Adipocyte (in vitro differentiated cells): ENCODE measurements around the gene WNT7B.

Experiments used
- DNase-seq: peaks from one replicate; pipeline ENCODE4 v3.0.0-alpha.2; 2015; ENCODE audit warnings: low read depth
- H3K27me3 ChIP-seq: replicated peaks from 2 replicates; pipeline ENCODE4 v1.7.0; 2013; ENCODE audit warnings: mild to moderate bottlenecking, low read length, moderate library complexity; ENCODE audit not compliant: control insufficient read depth, insufficient read depth
- H3K36me3 ChIP-seq: 2 replicates; pipeline ENCODE4 v1.7.0; 2013; ENCODE audit warnings: low read length, mild to moderate bottlenecking, moderate library complexity; ENCODE audit not compliant: control insufficient read depth, insufficient read depth, severe bottlenecking
- H3K4me1 ChIP-seq: 2 replicates; pipeline ENCODE4 v1.7.0; 2013; ENCODE audit warnings: mild to moderate bottlenecking, low read length, moderate library complexity; ENCODE audit not compliant: control insufficient read depth, insufficient read depth
- H3K4me3 ChIP-seq: 2 replicates; pipeline ENCODE4 v1.7.0; 2013; ENCODE audit warnings: mild to moderate bottlenecking, low read length, moderate library complexity
- H3K9ac ChIP-seq: 2 replicates; pipeline ENCODE4 v1.7.0; 2013; ENCODE audit warnings: mild to moderate bottlenecking, low read length, moderate library complexity
- H3K9me3 ChIP-seq: 2 replicates; pipeline ENCODE4 v1.7.0; 2013; ENCODE audit warnings: mild to moderate bottlenecking, low read length, moderate library complexity; ENCODE audit not compliant: control insufficient read depth

WNT7B gene

DNA sequence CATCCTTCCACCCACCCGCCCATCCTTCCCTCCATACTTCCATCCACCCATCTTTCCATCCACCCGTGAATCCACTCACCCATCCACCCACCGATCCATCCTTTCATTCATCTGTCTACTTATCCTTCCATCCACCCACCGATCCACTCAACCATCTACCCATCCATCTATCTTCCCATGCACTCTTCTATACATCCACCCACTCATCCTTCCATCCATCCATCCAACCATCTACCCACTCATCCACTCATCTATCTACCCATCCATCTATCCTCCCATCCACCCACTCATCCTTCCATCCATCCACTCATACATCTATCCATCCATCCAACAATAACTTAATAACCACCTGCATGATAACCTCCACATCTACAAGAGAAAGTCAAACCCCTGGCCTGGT lies 47.3 kb downstream of the WNT7B start:
- Histone ChIP-seq H3K9me3 (no peaks in the 10 kb centered on the region), H3K4me1 (peaks cover under 1% of the 10 kb centered on the region), H3K9ac (no peak overlapping the region), H3K36me3 (no peaks in the 10 kb centered on the region), H3K27me3 (peaks cover 50% of the 10 kb centered on the region), H3K4me3 (no peak overlapping the region)
- no peak for DNase-seq

- Histone ChIP-seq H3K36me3 (no peaks in the 10 kb centered on the region), H3K9ac (no peak overlapping the region), H3K4me1 (no peaks in the 10 kb centered on the region), H3K4me3 (no peak overlapping the region), H3K9me3 (no peaks in the 10 kb centered on the region), H3K27me3 (peaks cover 48% of the 10 kb centered on the region)
- no peak for DNase-seq
Measured at GRCh38 chr22:45928726-45929368, 48.1 kb downstream of the WNT7B start.

DNA sequence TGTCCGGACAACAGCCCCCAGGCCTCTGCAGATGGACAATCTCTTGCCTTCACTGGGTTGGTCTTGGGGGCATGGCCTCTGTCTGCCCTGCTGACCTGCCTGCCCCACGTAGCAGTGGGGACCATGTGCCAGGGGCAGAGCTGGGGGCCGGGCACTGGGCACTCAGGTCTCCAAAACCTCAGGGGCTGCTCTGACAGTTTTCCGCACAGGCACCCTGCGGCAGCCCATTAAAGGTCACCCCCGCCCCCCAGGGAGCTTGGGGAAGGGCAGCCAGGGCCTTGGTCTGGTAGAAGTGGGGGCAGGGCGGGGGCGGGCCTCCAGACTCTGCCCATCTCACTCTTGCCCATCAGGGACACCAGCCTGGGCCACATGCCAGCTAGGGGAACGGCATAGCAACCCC lies 49.9 kb downstream of the WNT7B start:
- Histone ChIP-seq H3K4me1 (no peaks in the 10 kb centered on the region), H3K4me3 (no peak overlapping the region), H3K27me3 (peaks cover 38% of the 10 kb centered on the region), H3K9ac (no peak overlapping the region), H3K36me3 (no peaks in the 10 kb centered on the region), H3K9me3 (no peaks in the 10 kb centered on the region)
- DNase-seq: no peak

- H3K9ac ChIP-seq: no peak overlapping the region
Measured at GRCh38 chr22:45926433-45926832, 50.5 kb downstream of the WNT7B start.

GRCh38 chr22:45925811-45926351 lies 51.1 kb downstream of the WNT7B start:
- Histone ChIP-seq H3K9ac (no peak overlapping the region), H3K9me3 (no peaks in the 10 kb centered on the region), H3K27me3 (peaks cover 36% of the 10 kb centered on the region), H3K4me3 (no peak overlapping the region), H3K36me3 (no peaks in the 10 kb centered on the region), H3K4me1 (no peaks in the 10 kb centered on the region)
- no peak for DNase-seq

More at GRCh38 chr22:45926433-45926832, 50.5 kb downstream of the WNT7B start:
- Histone ChIP-seq H3K36me3 (no peaks in the 10 kb centered on the region), H3K9me3 (no peaks in the 10 kb centered on the region), H3K4me3 (no peak overlapping the region), H3K4me1 (no peaks in the 10 kb centered on the region), H3K27me3 (peaks cover 33% of the 10 kb centered on the region)
- DNase-seq: no peak

GRCh38 chr22:45923835-45924234 lies 53.1 kb downstream of the WNT7B start:
- Histone ChIP-seq H3K9ac (no peak overlapping the region), H3K4me3 (no peak overlapping the region)
- no peak for DNase-seq

DNA sequence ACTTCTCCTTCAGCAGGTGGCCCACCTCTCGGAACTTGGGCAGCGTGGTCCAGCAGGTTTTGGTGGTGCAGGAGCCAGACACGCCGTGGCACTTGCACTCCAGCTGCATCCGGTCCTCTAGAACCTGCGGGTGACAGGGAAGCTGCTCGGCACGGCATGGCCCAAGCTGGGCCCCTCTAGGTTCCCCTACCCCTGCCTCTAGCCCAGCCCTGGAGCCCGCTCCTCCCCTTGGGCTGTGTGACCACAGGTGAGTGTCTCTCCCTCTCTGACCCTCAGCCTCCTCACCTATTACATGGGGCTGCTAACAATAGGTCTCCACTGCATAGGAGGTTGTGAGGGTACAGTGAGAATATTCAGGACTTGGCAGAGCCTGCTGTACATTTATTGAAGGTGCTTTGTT lies 53.8 kb downstream of the WNT7B start:
- H3K27me3 ChIP-seq: peaks cover 27% of the 10 kb centered on the region
- H3K9me3 ChIP-seq: no peaks in the 10 kb centered on the region
- no peak overlapping the region for H3K9ac ChIP-seq
- DNase-seq: no peak
- H3K4me1 ChIP-seq: no peaks in the 10 kb centered on the region
- no peak overlapping the region for H3K4me3 ChIP-seq
- no peaks in the 10 kb centered on the region for H3K36me3 ChIP-seq

More at GRCh38 chr22:45923835-45924234, 53.1 kb downstream of the WNT7B start:
- no peaks in the 10 kb centered on the region for H3K9me3 ChIP-seq
- H3K4me1 ChIP-seq: no peaks in the 10 kb centered on the region
- H3K36me3 ChIP-seq: no peaks in the 10 kb centered on the region
- peaks cover 27% of the 10 kb centered on the region for H3K27me3 ChIP-seq

DNA sequence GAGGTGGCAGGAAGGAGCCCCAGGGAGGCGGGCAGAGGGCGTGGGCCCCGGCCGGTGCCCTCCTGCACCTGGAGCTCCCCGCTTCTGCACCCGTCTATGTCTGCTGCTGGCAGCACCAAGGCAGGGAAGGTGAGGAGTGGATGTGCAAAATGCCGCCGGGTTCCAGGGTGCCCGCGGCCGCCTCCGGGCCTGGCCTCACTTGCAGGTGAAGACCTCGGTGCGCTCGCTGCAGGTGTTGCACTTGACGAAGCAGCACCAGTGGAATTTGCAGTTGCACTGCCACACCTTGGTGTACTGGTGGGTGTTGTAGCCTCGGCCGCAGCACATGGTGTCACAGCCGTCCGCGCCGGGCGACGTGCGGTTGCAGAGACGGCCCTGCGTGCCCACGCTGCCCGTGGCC lies 54.3 kb downstream of the WNT7B start:
- no peaks in the 10 kb centered on the region for H3K9me3 ChIP-seq
- H3K4me3 ChIP-seq: no peak overlapping the region
- H3K27me3 ChIP-seq: peaks cover 29% of the 10 kb centered on the region
- H3K36me3 ChIP-seq: no peaks in the 10 kb centered on the region
- no peak for DNase-seq
- H3K9ac ChIP-seq: no peak overlapping the region
- H3K4me1 ChIP-seq: no peaks in the 10 kb centered on the region

DNA sequence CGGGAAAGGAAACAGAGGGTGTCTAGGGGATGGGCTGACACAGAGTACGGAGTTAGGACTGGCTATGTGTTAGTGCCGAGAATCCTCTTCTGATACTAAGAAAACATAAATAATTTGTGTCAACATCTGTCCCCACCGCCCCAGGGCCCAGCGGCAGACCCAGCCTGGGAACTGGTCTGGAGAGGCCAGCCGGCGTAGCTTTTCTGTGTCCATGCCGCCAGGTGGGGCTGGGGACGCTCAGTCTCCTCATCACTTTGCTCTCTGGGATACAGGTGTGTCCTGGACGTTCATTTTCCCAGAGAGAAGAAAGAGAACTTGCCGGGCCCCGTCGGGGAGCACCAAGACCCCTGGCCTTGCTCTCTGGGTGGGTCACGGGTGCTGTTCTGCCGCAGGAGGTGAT lies 54.7 kb downstream of the WNT7B start:
- DNase-seq: no peak
- Histone ChIP-seq H3K4me3 (no peak overlapping the region), H3K36me3 (no peaks in the 10 kb centered on the region), H3K9me3 (no peaks in the 10 kb centered on the region), H3K4me1 (no peaks in the 10 kb centered on the region), H3K9ac (no peak overlapping the region), H3K27me3 (peaks cover 33% of the 10 kb centered on the region)

- Histone ChIP-seq H3K27me3 (peaks cover 42% of the 10 kb centered on the region), H3K9me3 (peaks cover 3% of the 10 kb centered on the region), H3K4me1 (no peaks in the 10 kb centered on the region), H3K4me3 (no peak overlapping the region), H3K9ac (no peak overlapping the region), H3K36me3 (no peaks in the 10 kb centered on the region)
- no peak for DNase-seq
Measured at GRCh38 chr22:45919504-45920286, 57.3 kb downstream of the WNT7B start.

DNA sequence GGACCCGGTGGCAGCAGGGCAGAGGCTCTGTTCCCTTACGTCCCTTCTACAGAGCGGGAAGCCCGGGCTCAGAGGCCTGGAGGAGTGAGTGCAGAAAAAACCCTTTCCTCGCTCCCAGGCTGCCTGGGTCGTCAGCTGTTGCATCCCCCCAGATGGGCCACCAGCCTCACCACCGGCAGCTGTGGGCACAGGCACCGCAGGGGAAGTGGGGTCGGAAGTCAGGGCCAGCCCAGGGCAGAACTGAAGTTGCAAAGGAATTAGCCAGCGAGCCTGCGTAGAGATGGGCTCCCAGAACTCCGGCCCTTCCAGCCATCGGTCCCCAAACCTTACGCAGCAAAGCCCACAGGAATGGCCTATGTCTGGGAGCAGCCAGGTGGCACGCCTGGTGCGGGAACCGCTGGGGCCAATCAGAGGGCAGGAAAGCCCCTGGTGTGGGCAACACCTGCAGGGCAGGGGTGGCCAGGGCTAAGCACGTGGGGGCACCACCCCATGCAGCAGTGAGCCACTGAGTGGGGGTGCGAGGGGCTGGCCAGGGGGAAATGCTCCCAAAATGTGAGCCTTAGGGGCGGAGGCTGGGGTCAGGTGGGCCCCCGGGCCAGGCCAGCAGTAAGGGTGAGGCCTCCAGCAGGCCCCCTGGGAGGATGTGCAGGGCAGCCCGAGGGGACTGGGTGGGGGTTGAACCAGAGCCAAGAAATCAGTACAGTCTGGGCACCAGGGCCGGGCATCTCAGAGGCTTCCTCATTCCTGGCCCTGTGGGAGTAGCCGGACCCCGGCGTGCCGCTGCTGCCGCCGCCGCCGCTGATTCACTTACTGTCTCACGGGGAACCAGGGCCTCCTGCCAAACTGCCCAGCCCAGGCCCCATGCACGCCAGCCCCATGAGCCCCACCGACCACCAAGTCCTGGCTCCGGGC lies 58.2 kb downstream of the WNT7B start:
- Histone ChIP-seq H3K9me3 (peaks cover 12% of the 10 kb centered on the region), H3K36me3 (no peaks in the 10 kb centered on the region), H3K27me3 (peaks cover 47% of the 10 kb centered on the region), H3K4me3 (no peak overlapping the region), H3K9ac (no peak overlapping the region), H3K4me1 (no peaks in the 10 kb centered on the region)
- no peak for DNase-seq
